AG04449 (cell line): ENCODE measurements around the gene CEACAM21.

Experiments used
- CTCF ChIA-PET: fragments of 350-600 bp; formaldehyde crosslinking; extraction: SDS; loops from one replicate; lab custom pipeline; 2021; ENCODE audit warnings: antibody characterized with exemption; lab: Yijun Ruan, JAX
- POLR2A ChIA-PET: fragments of 400-600, 350-600 bp; formaldehyde crosslinking; extraction: SDS; loops from one replicate; lab custom pipeline; 2020; ENCODE audit warnings: antibody characterized with exemption, inconsistent platforms; lab: Yijun Ruan, JAX
- DNase-seq: peaks from one replicate; pipeline ENCODE4 v3.0.0-alpha.2; 2010; ENCODE audit warnings: low read depth, low spot score
- H3K4me3 ChIP-seq: 2 replicates; pipeline ENCODE4 v1.5.1; 2011; ENCODE audit warnings: low read depth, mild to moderate bottlenecking, control low read depth, low read length
- TF ChIP-seq, protein P1 (sequence below): IDR thresholded peaks from one replicate; pipeline ENCODE4 v1.5.1; 2011; ENCODE audit warnings: mild to moderate bottlenecking, moderate library complexity, low read length, control low read depth, inconsistent platforms; ENCODE audit not compliant: insufficient read depth; ENCODE audit errors: missing control alignments

The CEACAM21 gene

DNA sequence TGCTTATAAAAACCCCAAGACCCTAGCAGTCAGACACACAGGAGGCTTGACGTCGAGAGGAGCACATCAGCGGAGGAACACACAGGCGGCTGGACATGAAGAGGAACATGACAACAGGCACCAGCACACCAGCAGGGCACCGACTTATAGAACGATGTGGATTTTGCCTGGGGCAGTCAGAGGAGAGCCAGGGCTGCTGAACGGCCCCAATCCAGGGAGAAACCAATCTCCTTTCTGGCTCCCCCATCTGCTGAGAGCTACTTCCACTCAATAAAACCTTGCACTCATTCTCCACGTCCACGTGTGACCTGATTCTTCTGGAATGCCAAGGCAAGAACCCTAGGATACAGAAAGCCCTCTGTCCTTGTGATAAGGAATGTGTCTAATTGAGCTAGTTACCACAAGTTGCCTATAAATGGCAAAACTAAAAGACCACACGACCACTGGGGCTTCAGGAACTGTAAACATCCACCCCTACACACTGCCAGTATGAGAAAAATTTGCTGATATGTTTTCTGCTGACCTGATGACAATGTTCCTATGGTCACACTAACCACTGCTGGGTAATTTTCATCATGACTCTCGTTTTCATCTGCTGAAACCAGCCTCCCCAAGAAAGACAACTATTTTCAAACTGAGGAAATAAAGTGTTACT lies 35.8 kb upstream of the CEACAM21 start:
- no peak overlapping the region for H3K4me3 ChIP-seq
- TF ChIP-seq, protein P1, sequence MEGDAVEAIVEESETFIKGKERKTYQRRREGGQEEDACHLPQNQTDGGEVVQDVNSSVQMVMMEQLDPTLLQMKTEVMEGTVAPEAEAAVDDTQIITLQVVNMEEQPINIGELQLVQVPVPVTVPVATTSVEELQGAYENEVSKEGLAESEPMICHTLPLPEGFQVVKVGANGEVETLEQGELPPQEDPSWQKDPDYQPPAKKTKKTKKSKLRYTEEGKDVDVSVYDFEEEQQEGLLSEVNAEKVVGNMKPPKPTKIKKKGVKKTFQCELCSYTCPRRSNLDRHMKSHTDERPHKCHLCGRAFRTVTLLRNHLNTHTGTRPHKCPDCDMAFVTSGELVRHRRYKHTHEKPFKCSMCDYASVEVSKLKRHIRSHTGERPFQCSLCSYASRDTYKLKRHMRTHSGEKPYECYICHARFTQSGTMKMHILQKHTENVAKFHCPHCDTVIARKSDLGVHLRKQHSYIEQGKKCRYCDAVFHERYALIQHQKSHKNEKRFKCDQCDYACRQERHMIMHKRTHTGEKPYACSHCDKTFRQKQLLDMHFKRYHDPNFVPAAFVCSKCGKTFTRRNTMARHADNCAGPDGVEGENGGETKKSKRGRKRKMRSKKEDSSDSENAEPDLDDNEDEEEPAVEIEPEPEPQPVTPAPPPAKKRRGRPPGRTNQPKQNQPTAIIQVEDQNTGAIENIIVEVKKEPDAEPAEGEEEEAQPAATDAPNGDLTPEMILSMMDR = no peak
- ChIA-PET POLR2A (no interaction called here), CTCF (interaction anchor here (0.6 to 5.8 kb wide), 2 partner anchors 23 to 90 kb away, joined by 3 to 48 read pairs; no protein-coding TSS in a partner anchor)
- no peak for DNase-seq

DNA sequence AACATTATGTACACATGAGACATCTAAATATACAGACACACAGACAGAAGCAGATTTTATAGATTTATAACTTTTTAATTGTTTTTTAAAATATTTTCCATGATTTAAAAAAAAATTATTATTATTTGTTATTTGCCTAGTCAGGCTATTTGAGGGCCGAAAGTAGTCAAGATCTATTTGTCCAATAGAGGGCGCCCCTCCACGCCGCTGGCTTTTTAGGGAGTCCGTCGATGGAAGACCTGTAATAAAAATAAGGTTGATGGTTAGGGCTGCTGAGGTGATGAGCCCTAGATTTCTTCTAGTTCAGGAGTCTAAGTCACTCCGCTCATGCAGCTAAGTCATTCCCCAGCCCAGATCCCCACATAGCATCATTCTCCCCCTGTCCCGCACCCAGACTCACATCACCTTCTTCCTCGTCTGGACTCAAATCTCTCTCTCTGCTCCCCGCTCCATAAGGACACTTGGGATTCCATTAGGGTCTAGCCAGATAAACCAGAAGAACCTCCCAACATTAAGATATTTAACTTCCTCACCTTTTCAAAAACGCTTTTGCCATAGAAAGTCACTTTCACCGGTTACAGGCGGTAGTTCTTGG lies 33.9 kb upstream of the CEACAM21 start:
- ChIA-PET CTCF (interaction anchor here (0.9 to 5.8 kb wide), 5 partner anchors 9 to 92 kb away, joined by 3 to 48 read pairs (median 4); no protein-coding TSS in a partner anchor), POLR2A (no interaction called here)
- DNase-seq = no peak
- TF ChIP-seq, protein P1 = peak; percentile 24
- H3K4me3 ChIP-seq = no peak overlapping the region

DNA sequence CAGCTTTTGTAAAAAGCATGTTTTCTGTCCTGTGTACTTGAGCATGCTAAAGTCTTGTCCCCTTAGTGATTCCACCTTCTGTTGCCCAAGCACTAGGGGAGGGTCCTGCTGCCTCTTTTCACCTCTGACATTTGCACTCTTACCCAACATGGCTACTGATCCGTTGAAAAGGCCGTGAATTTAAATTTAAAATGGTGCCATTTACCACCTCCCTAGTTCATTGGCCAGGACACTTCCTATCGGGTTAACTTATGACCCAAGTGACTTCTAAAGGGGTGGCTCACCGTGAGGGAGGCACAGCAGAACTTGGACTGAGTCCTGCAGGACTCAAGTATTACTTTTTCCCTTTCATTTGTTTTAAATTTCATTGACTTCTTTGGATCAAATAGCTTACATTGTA lies 33.3 kb upstream of the CEACAM21 start:
- TF ChIP-seq, protein P1 = no peak
- CTCF ChIA-PET = interaction anchor here (0.8 to 1.6 kb wide), 5 partner anchors 9 to 29 kb away, joined by 3 to 7 read pairs (median 4); no protein-coding TSS in a partner anchor
- POLR2A ChIA-PET = no interaction called here
- DNase-seq = no peak
- no peak overlapping the region for H3K4me3 ChIP-seq

DNA sequence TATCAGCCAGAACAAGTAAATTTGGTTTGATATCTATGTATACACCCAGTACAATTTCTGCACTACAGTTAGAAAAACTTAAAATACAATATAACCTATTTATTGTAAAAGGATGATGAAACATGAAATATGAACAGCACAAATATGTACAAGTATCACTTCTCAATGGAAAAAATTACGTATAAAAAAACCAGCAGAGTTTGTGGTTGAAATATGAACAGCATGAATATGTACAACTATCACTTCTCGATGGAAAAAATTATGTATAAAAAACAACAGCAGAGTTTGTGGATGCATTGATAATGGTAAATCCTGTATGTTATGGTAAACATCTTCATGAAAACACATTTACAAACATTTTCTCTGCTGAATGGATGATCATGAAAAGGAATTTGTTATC lies 32.4 kb upstream of the CEACAM21 start:
- DNase-seq = no peak
- POLR2A ChIA-PET = no interaction called here
- no peak overlapping the region for H3K4me3 ChIP-seq
- CTCF ChIA-PET = interaction anchor here (0.8 to 1.5 kb wide), 2 partner anchors 10 to 28 kb away, joined by 3 to 7 read pairs; no protein-coding TSS in a partner anchor
- TF ChIP-seq, protein P1 = no peak

DNA sequence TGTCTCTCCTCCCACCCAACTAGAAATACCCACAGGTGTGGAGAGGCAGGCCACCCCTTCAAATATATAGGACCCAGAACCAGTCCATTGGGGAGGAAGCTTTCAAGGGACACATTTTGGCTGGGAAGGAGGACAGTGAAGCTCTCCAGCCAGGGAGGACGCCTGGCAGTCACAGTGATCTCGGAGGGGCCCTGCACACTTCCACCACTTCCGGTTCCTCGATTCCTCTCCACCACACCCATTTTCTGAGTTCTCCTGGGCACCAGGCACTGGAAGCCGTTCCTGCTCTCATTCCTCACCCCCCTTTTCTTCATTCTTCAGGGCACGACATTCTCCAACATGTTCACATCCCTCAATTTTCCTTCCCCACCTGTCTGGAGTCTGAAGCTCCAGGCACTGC lies 30.4 kb upstream of the CEACAM21 start:
- ChIA-PET CTCF (interaction anchor here (1.0 to 1.1 kb wide), 2 partner anchors 7 to 18 kb away, joined by 3 to 4 read pairs; no protein-coding TSS in a partner anchor), POLR2A (no interaction called here)
- DNase-seq = no peak
- no peak overlapping the region for H3K4me3 ChIP-seq
- TF ChIP-seq, protein P1 = no peak

DNA sequence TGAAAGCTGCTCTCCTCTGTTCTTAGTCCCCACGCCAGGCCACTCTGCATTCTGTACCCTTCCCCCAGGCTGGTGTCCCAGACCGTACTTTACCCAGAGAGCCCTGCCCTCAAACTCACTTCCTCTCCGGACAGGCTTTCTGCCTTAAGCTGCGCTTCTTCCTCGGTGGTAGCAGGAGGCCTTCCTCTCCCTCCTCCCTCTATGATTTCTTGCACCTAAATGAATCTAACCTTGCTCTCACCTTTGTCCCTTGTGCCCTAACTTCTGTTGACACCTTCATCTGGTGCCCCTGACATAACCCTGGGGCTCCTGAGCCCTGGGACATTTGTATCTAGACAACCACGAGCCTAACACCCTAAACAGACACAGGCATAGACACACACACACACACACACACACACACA lies 29.6 kb upstream of the CEACAM21 start:
- CTCF ChIA-PET = interaction anchor here (1.0 kb wide), 1 partner anchor 8 kb away, joined by 4 read pairs; no protein-coding TSS in a partner anchor
- no peak overlapping the region for H3K4me3 ChIP-seq

More for the DNA sequence above, 29.6 kb upstream of the CEACAM21 start:
- TF ChIP-seq, protein P1 = no peak
- POLR2A ChIA-PET = no interaction called here
- DNase-seq = no peak
